Activated CD8-positive, alpha-beta memory T cell treated with anti-CD3 and anti-CD28 coated beads for 1 hour (primary cell): ENCODE data around the gene PIAS4.
"Not testable (repeated sequence)": the region's sequence is repeated elsewhere in the genome, so short reads cannot be mapped to it uniquely, and the experiment has no call there.

Experiments used
- DNase-seq, 2 donors: peaks; one replicate each; pipeline ENCODE4 v3.0.0-alpha.2; 2020; ENCODE audit warnings: low read depth in 1 of 2; ENCODE audit errors: extremely low read depth in 1 of 2

PIAS4 gene

DNA sequence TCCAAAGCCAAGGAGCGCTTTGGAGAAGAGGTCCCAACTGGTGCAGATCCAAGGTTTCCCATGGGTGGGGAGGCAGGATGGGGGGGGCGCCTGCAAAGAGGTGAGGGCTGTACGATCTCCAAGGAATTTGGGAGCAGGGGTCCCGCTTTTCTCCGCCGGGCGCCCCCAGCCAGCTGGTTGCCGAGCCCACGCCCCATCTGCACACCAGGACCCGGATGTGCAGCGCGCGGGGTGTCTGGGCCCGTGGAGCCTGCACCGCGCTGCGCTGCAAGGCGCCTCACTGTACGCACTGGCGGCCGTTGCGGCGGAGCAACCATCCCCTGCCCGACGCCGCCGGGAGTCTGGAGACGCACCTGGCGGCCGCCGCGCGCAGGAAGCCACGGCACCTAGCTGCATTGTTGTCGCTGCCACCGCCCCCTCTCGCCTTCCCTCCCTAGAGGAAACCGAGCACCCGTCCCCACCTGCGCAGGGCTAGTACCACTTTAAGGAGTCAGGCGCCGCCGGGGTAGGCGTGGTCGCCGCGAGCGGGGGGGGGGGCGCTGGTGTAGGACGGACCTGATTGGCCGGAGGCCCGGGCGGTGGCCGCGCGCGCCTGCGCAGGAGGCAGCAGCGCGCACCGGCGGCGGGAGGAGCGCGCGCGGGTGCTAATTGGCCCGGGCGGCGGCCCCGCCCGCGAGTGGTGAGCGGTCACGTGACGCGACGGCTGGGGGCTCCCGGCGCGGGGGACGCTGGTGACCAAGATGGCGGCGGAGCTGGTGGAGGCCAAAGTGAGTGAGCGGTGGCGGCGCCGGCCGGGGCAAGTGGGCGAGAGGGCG is at the start of gene PIAS4:
Gene PIAS4, plus strand, starts transcription at position 716 of the 815 bp plus-strand sequence. Its CDS starts 25 bp downstream, at position 741.
- DNase-seq = peak; percentile 87 to 91

DNA sequence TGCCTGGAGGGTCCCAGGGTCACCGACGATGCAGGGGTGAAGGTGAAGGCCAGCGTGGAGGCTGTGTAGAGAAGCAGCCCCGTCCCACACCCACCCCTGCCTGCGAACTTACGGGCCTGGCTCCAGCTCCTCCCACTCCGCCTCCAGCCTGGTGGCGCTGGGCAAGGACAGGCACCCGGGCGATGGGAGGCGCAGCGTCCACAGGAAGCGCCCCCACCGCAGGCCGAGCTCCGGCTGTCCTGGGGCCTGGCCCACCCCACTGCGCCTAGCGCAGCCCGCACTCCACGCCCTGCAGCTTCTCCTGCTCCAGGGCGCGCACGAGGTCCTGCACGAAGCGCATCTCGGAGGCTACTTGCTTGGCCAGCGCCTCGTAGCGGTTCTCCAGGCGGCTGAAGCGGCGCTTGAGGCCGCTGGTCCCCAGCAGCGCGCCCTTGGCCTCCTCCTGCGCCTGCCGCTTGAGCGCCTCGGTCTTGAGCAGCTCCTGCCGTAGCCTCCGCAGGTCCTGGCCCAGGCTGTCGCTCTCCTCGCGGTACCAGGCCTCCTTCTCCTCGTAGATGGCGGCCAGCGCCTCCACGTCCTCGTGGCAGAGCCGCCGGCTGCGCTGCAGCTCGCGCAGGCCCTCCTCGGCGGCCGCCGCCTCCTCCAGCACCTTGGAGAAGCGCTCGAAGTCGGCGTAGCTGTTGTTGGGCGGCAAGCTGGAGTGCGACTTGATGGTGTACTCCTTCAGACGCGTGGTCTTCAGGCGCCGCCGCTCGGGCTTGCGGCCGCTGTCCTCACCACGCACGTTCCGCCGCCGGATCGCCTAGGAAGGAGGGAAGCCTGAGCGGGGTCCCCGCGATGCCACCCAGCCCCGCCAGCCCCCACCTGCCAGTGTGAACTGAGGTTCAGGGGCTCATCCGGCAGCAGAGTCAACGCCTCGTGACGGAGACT is 48.4 kb upstream of the PIAS4 start:
- DNase-seq = no peak

GRCh38 chr19:3959766-3960131 is 47.8 kb upstream of the PIAS4 start:
- no peak for DNase-seq

GRCh38 chr19:3961007-3961406 is 46.5 kb upstream of the PIAS4 start:
- DNase-seq = no peak

GRCh38 chr19:3963458-3964255 is 43.9 kb upstream of the PIAS4 start:
- no peak for DNase-seq

GRCh38 chr19:3964256-3965194 is 43.0 kb upstream of the PIAS4 start:
- DNase-seq = no peak

DNA sequence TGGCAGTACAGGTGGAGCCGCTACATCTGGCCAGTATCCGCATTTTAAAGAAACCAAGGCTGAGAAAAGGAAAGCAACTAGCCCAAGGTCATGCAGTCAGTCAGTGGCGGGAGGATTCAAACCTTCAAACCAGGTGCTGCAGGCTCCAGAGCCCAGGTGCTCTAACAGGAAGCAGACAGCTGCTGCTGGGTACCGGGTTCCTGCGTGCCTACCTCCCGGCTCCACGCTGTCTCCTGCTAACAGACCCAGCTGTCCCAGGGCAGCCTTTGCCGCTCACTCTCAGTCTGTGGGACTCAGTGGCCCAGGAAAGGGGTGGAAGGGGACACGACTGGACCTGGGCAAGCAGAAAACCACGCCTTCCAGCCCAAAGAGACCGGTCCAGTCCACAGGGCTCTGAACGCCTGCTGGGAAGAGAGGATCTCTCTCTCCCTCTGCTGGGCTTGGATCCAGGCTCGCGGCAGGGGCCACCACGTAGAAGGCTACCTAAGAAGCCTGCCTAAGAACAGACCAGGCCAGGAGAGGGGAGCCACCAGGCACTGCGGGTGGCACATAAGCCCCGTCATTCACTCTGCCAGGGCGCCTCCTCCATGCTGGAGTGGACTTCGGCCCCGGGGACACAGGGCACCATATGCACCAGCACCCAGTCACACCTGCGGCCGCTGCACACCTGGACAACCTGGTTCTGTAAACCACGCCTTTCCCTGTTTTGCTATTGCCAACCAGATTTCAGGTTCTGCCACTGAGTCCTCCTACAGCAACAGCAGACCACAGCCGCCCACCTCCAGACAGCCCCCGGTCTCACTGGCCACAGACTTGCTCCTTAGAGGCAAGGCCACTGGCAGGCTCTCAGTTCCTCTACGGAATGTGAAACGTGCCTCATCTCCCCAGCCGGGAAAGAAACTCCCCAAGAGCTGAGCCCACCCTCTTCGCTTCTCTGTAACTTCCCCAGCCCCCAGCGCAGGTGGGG is 41.2 kb upstream of the PIAS4 start:
- no peak for DNase-seq

DNA sequence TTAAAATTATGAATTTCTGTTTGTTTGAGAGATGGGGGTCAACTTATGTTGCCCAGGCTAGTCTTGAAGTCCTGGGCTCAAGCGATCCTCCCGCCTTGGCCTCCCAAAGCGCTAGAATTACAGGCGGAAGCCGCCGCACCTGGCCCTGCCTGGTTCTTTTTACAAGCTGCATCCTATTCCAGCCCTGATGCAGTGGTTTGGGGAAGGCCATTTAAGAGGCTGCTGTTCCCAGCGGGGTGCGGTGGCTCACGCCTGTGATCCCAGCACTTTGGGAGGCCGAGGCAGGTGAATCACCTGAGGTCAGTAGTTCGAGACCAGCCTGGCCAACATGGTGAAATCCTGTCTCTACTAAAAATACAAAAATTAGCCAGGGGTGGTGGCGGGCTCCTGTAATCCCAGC is 39.6 kb upstream of the PIAS4 start:
- DNase-seq = not testable (repeated sequence)

GRCh38 chr19:3968556-3969434 is 38.7 kb upstream of the PIAS4 start:
- DNase-seq = no peak

- DNase-seq = no peak
Measured at GRCh38 chr19:3969435-3970312, 37.9 kb upstream of the PIAS4 start.

- DNase-seq = no peak
Measured at GRCh38 chr19:3970313-3970807, 37.2 kb upstream of the PIAS4 start.

GRCh38 chr19:3970808-3971598 is 36.5 kb upstream of the PIAS4 start, which contains the start of gene DAPK3:
Gene DAPK3, minus strand, starts transcription at chr19:3971099. Its CDS starts 1,364 bp downstream, at chr19:3969735.
- DNase-seq = peak; percentile 75 to 90

- DNase-seq = no peak
Measured at GRCh38 chr19:3975144-3975543, 32.4 kb upstream of the PIAS4 start.

GRCh38 chr19:3975637-3976087 is 31.9 kb upstream of the PIAS4 start:
- DNase-seq = no peak

GRCh38 chr19:3976495-3977241 is 30.9 kb upstream of the PIAS4 start:
- no peak for DNase-seq
